GM12878 (cell line): ENCODE data around the gene WNT5A. TPM values are rescaled to one million over a fixed set of nuclear protein-coding genes. Genes with fewer than 3 reads are reported as not detected.
A peak's percentile ranks its signal among the peaks of the same experiment; 100 is the strongest.

Experiments used
- ATAC-seq: fragments of 200-7000 bp; cut with Tn5 transposase; 3 replicates; pipeline ENCODE4 v1.9.1; 2020; ENCODE audit warnings: mild to moderate bottlenecking, moderate library complexity
- BruUV-seq: library from RNA; stranded (reverse); fragments of 400-500 nt; replicated peaks from 2 replicates; lab custom pipeline; 2021; lab: Mats Ljungman, UMichigan
- CTCF ChIA-PET: fragments of 300-600 bp; sonication (Branson Sonifier 250); formaldehyde crosslinking; extraction: SDS; loops from one replicate; lab custom pipeline; 2021; ENCODE audit warnings: inconsistent platforms; lab: Yijun Ruan, JAX
- POLR2A ChIA-PET: fragments of 350-600 bp; formaldehyde crosslinking; extraction: SDS; loops from one replicate; lab custom pipeline; 2021; ENCODE audit warnings: inconsistent platforms; lab: Charles Lee
- RAD21 ChIA-PET: fragments of 300-600 bp; sonication (Branson Sonifier 250); formaldehyde crosslinking; loops from one replicate; lab custom pipeline; 2023; ENCODE audit warnings: antibody characterized with exemption; ENCODE audit not compliant: unreplicated experiment; lab: Charles Lee
- SMC1A ChIA-PET: fragments of 300-600 bp; sonication (Branson Sonifier 250); formaldehyde crosslinking; loops from one replicate; lab custom pipeline; 2023; ENCODE audit not compliant: unreplicated experiment, uncharacterized antibody; lab: Charles Lee
- DNase-seq: peaks from one replicate; pipeline ENCODE4 v3.0.0-alpha.2; 2011; ENCODE audit warnings: low read depth, low spot score
- FAIRE-seq: peaks from 3 replicates; lab custom pipeline; 2011; peaks lifted over from hg19 to GRCh38; lab: Jason Lieb, UNC
- H2AFZ ChIP-seq: 2 replicates; pipeline ENCODE4 v1.6.0; 2011; ENCODE audit warnings: low read depth, low read length, control low read depth; ENCODE audit not compliant: control insufficient read depth
- H3K27ac ChIP-seq: 2 replicates; pipeline ENCODE4 v1.5.1; 2011; ENCODE audit warnings: control low read depth; ENCODE audit not compliant: control insufficient read depth, insufficient read depth
- H3K27me3 ChIP-seq, 2 experiments: replicated peaks in 1 of 2; 2 replicates each; pipeline versions ENCODE4 v1.6.0 to v1.6.1; 2011; ENCODE audit warnings: low read length in 1 of 2; ENCODE audit not compliant: control insufficient read depth in 2 of 2, insufficient read depth in 2 of 2
- H3K36me3 ChIP-seq, 2 experiments: 2 replicates each; pipeline ENCODE4 v1.5.1; 2011; ENCODE audit warnings: low read length in 1 of 2; ENCODE audit not compliant: control insufficient read depth in 2 of 2, insufficient read depth in 2 of 2
- H3K4me1 ChIP-seq: 2 replicates; pipeline ENCODE4 v1.6.1; 2011; ENCODE audit warnings: mild to moderate bottlenecking, low read length, moderate library complexity, mixed read lengths; ENCODE audit not compliant: control insufficient read depth, insufficient read depth
- H3K4me2 ChIP-seq: 2 replicates; pipeline ENCODE4 v1.6.0; 2011; ENCODE audit warnings: control low read depth; ENCODE audit not compliant: control insufficient read depth, insufficient read depth
- H3K4me3 ChIP-seq: fragments of 200-600 bp; sonication (generic); 2 replicates; pipeline ENCODE4 v1.5.1; 2016
- H3K79me2 ChIP-seq: 2 replicates; pipeline ENCODE4 v1.6.0; 2011; ENCODE audit warnings: low read length; ENCODE audit not compliant: control insufficient read depth, insufficient read depth
- H3K9ac ChIP-seq: 2 replicates; pipeline ENCODE4 v1.8.0; 2011; ENCODE audit warnings: low read length, control low read depth, mixed read lengths; ENCODE audit not compliant: control insufficient read depth, insufficient read depth
- H3K9me3 ChIP-seq: replicated peaks from 3 replicates; pipeline ENCODE4 v1.5.1; 2011; ENCODE audit warnings: mild to moderate bottlenecking, low read length; ENCODE audit not compliant: control insufficient read depth, insufficient read depth
- H4K20me1 ChIP-seq: 2 replicates; pipeline ENCODE4 v1.6.0; 2011; ENCODE audit not compliant: control insufficient read depth, insufficient read depth
- BHLHE40 ChIP-seq, 2 experiments: fragments of 450-650 bp in 1 of 2; IDR thresholded peaks; 2 replicates each; pipeline ENCODE4 v1.6.1; 2011 to 2017; ENCODE audit warnings: low read depth in 2 of 2, borderline replicate concordance in 1 of 2, improper control_type of control experiment in 1 of 2, low read length in 1 of 2, mild to moderate bottlenecking in 1 of 2
- EGR1 ChIP-seq, 2 experiments: IDR thresholded peaks; 1 replicate in 1 of 2; 2 replicates in 1 of 2; pipeline ENCODE4 v1.6.1; 2011 to 2012; ENCODE audit warnings: low read depth in 2 of 2, low read length in 2 of 2, borderline replicate concordance in 1 of 2, mild to moderate bottlenecking in 1 of 2, moderate library complexity in 1 of 2
- EZH2 ChIP-seq: IDR thresholded peaks from 2 replicates; pipeline ENCODE4 v1.6.1; 2012; ENCODE audit warnings: low read depth, mild to moderate bottlenecking, control low read depth, inconsistent platforms, low read length, borderline replicate concordance; ENCODE audit not compliant: control insufficient read depth
- FOXK2 ChIP-seq: fragments of 450-650 bp; IDR thresholded peaks from 2 replicates; pipeline ENCODE4 v1.6.1; 2017; ENCODE audit warnings: mild to moderate bottlenecking, moderate library complexity
- NFYB ChIP-seq: IDR thresholded peaks from 2 replicates; pipeline ENCODE4 v1.6.1; 2011; ENCODE audit warnings: low read depth, mild to moderate bottlenecking, low read length, improper control_type of control experiment, moderate library complexity; ENCODE audit not compliant: insufficient read depth
- SUZ12 ChIP-seq: fragments of 200-600 bp; sonication (generic); IDR thresholded peaks from one replicate; pipeline ENCODE4 v1.6.1; 2018; ENCODE audit warnings: antibody characterized with exemption, mild to moderate bottlenecking; ENCODE audit not compliant: unreplicated experiment
- WGBS: methylation state at CpG from one replicate; pipeline ENCODE4 v1.1.6; 2016; ENCODE audit warnings: low lambda C conversion rate; ENCODE audit not compliant: insufficient replicate concordance, insufficient coverage; ENCODE audit errors: missing lambda C conversion rate; 5-methylcytosine and 5-hydroxymethylcytosine counted together
- in situ Hi-C: fragments of 300-500 bp; cut with MboI; formaldehyde crosslinking; loops from 9 replicates; pipeline ENCODE4 v1.14.3; 2018; ENCODE audit warnings: mixed read lengths
- intact Hi-C: fragments of 100-400 bp; cut with micrococcal nuclease; formaldehyde crosslinking; loops from one replicate; pipeline ENCODE4 v1.14.2; 2022; ENCODE audit not compliant: unreplicated experiment
- polyA plus RNA-seq, 11 experiments: library from polyadenylated mRNA; depleted of rRNA in 4 of 11; unstranded in 6 of 11; stranded (reverse) in 5 of 11; fragments of >200 nt; fragmentation: Nextera tagmentation in 4 of 11; fragmentation: Illumina TruSeq in 1 of 11; extraction: Ambion mirVana in 4 of 11; extraction: Trizol in 1 of 11; gene quantifications; 1 replicate in 1 of 11; 2 replicates in 10 of 11; pipeline versions ENCODE4 v1.2.1 to v1.2.3, GENCODE V29; 2011 to 2016; ENCODE audit warnings: inconsistent platforms in 2 of 11, missing spikeins in 2 of 11, low read depth in 1 of 11
- total RNA-seq, 4 experiments: library from RNA; depleted of rRNA in 3 of 4; stranded (reverse); fragments of >200 nt in 3 of 4; fragmentation: Illumina TruSeq in 1 of 4; extraction: Trizol in 1 of 4; gene quantifications; 2 replicates each; pipeline versions ENCODE4 v1.2.1 to v1.2.3, GENCODE V29; 2013 to 2021
- TF ChIP-seq, protein P1 (sequence below): fragments of 150-350 bp; IDR thresholded peaks from 2 replicates; pipeline ENCODE4 v1.6.1; 2014; ENCODE audit warnings: mild to moderate bottlenecking, low read depth, low read length
- TF ChIP-seq, protein P2 (sequence below), 3 experiments: IDR thresholded peaks in 2 of 3; conservative IDR thresholded peaks in 1 of 3; 2 replicates each; pipeline ENCODE4 v1.5.1; 2011; ENCODE audit warnings: low read depth in 3 of 3, low read length in 3 of 3, mild to moderate bottlenecking in 3 of 3, control low read depth in 2 of 3, moderate library complexity in 2 of 3, inconsistent platforms in 1 of 3, mixed read lengths in 1 of 3; ENCODE audit not compliant: control insufficient read depth in 2 of 3, insufficient read depth in 1 of 3; ENCODE audit errors: extremely low read depth in 1 of 3

Gene WNT5A
- total and polyA plus RNA-seq, 10 of the 15 experiments (the other 5 are each of a cell fraction or from before 2014, with no cell fraction given) = 0.06 to 2.8 (median 0.39) TPM

DNA sequence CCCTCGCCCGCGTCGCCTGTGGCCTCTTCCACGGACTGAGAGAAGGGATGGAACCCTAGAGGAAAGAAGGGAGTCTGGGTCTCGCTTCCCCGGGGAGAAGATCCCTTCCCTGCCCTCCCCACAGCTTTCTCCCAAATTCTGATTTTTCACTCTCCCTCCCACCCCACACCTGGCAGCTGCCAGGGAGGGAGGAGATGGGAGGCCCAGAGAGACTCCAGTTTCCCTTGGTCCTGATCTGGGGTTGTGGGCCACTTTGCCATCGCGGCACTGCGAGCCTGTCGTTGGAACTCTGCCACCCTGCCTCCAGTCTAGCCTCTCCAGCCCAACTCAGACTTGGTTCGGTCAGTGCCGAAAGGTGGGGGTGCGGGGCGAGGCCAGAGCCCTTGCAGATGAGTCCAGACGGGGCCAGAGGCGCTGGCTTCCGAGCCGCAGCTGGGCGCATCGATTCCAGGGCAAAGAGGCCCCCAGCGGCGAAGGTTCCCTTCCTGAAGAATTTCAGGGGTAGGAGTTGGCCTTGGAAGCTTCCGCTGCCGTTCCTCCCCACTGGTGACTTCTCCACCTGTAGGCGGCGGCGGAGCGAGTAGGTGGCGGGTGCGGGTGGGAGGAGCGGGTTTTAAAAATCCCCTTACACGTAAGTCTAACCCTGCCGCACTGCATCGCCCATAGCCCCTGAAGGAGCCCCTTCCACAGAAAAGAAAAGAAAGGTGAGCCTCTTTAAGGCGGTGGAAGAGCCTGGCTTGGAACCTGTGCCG, 5.2 kb downstream of the WNT5A start:
- RAD21 ChIA-PET = no interaction called here
- DNase-seq = no peak
- SMC1A ChIA-PET = no interaction called here
- Histone ChIP-seq H3K79me2 (no peaks in the 10 kb centered on the region), H3K27me3 (peaks cover 12 to 30% of the 10 kb centered on the region in 2 experiments), H3K4me3 (peak overlapping the region; percentile 47; the same call in 1 of the 2 replicates), H4K20me1 (no peaks in the 10 kb centered on the region; the same call in 1 of the 2 replicates), H2AFZ (no peak overlapping the region; the same call in 1 of the 2 replicates), H3K9me3 (no peaks in the 10 kb centered on the region), H3K4me2 (peak overlapping the region; percentile 68), H3K36me3 (no peaks in the 10 kb centered on the region), H3K9ac (no peak overlapping the region), H3K27ac (no peak overlapping the region), H3K4me1 (peaks cover 9% of the 10 kb centered on the region; the same call in 1 of the 2 replicates)
- POLR2A ChIA-PET = no interaction called here
- WGBS = 15% methylated on average over 30 of the region's 37 CpGs
- in situ Hi-C loops (loop anchor here (5.0 kb wide), 2 partner anchors 240 to 770 kb away; no protein-coding TSS in a partner anchor), intact Hi-C loops (loop anchor here (10.0 kb wide), 1 partner anchor 173 kb away; no protein-coding TSS in a partner anchor)
- 0 out of 3 replicates have a peak, but pooled peaks of 1 of the 2 experiments have one; percentile 12 for TF ChIP-seq EGR1 (IDR thresholded peaks at IDR 0.05; ENCODE audit: borderline replicate concordance in 1 of 2, low read depth in 2 of 2, low read length in 2 of 2)
- TF ChIP-seq, protein P1, sequence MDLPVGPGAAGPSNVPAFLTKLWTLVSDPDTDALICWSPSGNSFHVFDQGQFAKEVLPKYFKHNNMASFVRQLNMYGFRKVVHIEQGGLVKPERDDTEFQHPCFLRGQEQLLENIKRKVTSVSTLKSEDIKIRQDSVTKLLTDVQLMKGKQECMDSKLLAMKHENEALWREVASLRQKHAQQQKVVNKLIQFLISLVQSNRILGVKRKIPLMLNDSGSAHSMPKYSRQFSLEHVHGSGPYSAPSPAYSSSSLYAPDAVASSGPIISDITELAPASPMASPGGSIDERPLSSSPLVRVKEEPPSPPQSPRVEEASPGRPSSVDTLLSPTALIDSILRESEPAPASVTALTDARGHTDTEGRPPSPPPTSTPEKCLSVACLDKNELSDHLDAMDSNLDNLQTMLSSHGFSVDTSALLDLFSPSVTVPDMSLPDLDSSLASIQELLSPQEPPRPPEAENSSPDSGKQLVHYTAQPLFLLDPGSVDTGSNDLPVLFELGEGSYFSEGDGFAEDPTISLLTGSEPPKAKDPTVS = no peak
- TF ChIP-seq NFYB = no peak
- TF ChIP-seq EZH2 = 0 out of 2 replicates have a peak, but pooled peaks have one; percentile 61
- TF ChIP-seq BHLHE40 (IDR thresholded peaks at IDR 0.05; ENCODE audit: borderline replicate concordance in 1 of 2, low read depth in 2 of 2, low read length in 1 of 2) = no peak
- no peak for TF ChIP-seq FOXK2
- TF ChIP-seq, protein P2, sequence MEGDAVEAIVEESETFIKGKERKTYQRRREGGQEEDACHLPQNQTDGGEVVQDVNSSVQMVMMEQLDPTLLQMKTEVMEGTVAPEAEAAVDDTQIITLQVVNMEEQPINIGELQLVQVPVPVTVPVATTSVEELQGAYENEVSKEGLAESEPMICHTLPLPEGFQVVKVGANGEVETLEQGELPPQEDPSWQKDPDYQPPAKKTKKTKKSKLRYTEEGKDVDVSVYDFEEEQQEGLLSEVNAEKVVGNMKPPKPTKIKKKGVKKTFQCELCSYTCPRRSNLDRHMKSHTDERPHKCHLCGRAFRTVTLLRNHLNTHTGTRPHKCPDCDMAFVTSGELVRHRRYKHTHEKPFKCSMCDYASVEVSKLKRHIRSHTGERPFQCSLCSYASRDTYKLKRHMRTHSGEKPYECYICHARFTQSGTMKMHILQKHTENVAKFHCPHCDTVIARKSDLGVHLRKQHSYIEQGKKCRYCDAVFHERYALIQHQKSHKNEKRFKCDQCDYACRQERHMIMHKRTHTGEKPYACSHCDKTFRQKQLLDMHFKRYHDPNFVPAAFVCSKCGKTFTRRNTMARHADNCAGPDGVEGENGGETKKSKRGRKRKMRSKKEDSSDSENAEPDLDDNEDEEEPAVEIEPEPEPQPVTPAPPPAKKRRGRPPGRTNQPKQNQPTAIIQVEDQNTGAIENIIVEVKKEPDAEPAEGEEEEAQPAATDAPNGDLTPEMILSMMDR (IDR thresholded peaks at IDR 0.05 in 2 of 3, conservative IDR thresholded peaks at IDR 0.05 in 1 of 3; ENCODE audit: control insufficient read depth in 2 of 3, extremely low read depth in 1 of 3, insufficient read depth in 1 of 3, low read depth in 3 of 3, low read length in 3 of 3) = peak in 2 of 3 experiments; percentile 21 to 24; a peak in 3 of 6 replicates
- peak; percentile 64 for TF ChIP-seq SUZ12
- no TSS peak for BruUV-seq
- ATAC-seq = peak; percentile 21
- FAIRE-seq = no peak
- CTCF ChIA-PET = interaction anchor here (0.8 to 1.0 kb wide), 2 partner anchors 238 to 264 kb away, joined by 3 read pairs; no protein-coding TSS in a partner anchor
